Loucy (cell line): ENCODE results near the gene RIPOR3.

Experiments
- H2AFZ ChIP-seq: fragments of 200-600 bp; sonication (generic); 2 replicates; pipeline ENCODE4 v1.6.0; 2016; ENCODE audit warnings: antibody characterized with exemption, mild to moderate bottlenecking, low read length, moderate library complexity
- H3F3A ChIP-seq: fragments of 200-600 bp; 2 replicates; pipeline ENCODE4 v1.6.0; 2016; ENCODE audit warnings: antibody characterized with exemption, low read depth, mild to moderate bottlenecking
- H3K27me3 ChIP-seq: fragments of 200-600 bp; sonication (generic); 2 replicates; pipeline ENCODE4 v1.6.1; 2014; ENCODE audit warnings: low read length, mild to moderate bottlenecking; ENCODE audit not compliant: insufficient read depth, poor library complexity, severe bottlenecking
- H3K36me3 ChIP-seq: fragments of 200-600 bp; sonication (generic); 2 replicates; pipeline ENCODE4 v1.6.1; 2016; ENCODE audit warnings: low read length; ENCODE audit not compliant: insufficient read depth
- H3K4me1 ChIP-seq: fragments of 200-600 bp; sonication (generic); 2 replicates; pipeline ENCODE4 v1.5.1; 2014; ENCODE audit warnings: low read length, mild to moderate bottlenecking; ENCODE audit not compliant: insufficient read depth, poor library complexity, severe bottlenecking
- H3K4me2 ChIP-seq: fragments of 200-600 bp; sonication (generic); 2 replicates; pipeline ENCODE4 v1.6.0; 2014; ENCODE audit warnings: antibody characterized with exemption, low read length, low read depth, mild to moderate bottlenecking; ENCODE audit not compliant: poor library complexity, severe bottlenecking
- H3K4me3 ChIP-seq: fragments of 200-600 bp; sonication (generic); 2 replicates; pipeline ENCODE4 v1.5.1; 2014; ENCODE audit warnings: low read length, mild to moderate bottlenecking, mixed read lengths; ENCODE audit not compliant: poor library complexity, severe bottlenecking
- H3K79me2 ChIP-seq: fragments of 200-600 bp; sonication (generic); 2 replicates; pipeline ENCODE4 v1.6.1; 2014; ENCODE audit warnings: low read length; ENCODE audit not compliant: insufficient read depth
- H3K9ac ChIP-seq: fragments of 200-600 bp; sonication (generic); 2 replicates; pipeline ENCODE4 v1.6.0; 2014; ENCODE audit warnings: mild to moderate bottlenecking, low read depth, low read length, moderate library complexity; ENCODE audit not compliant: poor library complexity, severe bottlenecking
- H3K9me2 ChIP-seq: fragments of 200-600 bp; sonication (generic); replicated peaks from 2 replicates; pipeline ENCODE4 v1.6.1; 2016; ENCODE audit warnings: low read depth, low read length, mixed read lengths
- H3K9me3 ChIP-seq: fragments of 200-600 bp; sonication (generic); 2 replicates; pipeline ENCODE4 v1.6.1; 2014; ENCODE audit warnings: mild to moderate bottlenecking, antibody characterized with exemption, low read length, low read depth; ENCODE audit not compliant: insufficient read depth
- H4K20me1 ChIP-seq: fragments of 200-600 bp; sonication (generic); 2 replicates; pipeline ENCODE4 v1.6.0; 2014; ENCODE audit warnings: antibody characterized with exemption, low read length, mild to moderate bottlenecking; ENCODE audit not compliant: insufficient read depth, poor library complexity, severe bottlenecking
- EZH2phosphoT487 ChIP-seq: fragments of 200-600 bp; IDR thresholded peaks from 2 replicates; pipeline ENCODE4 v1.6.1; 2018; ENCODE audit warnings: antibody characterized with exemption, mild to moderate bottlenecking, moderate library complexity, borderline replicate concordance
- TF ChIP-seq, protein P1 (sequence below): fragments of 200-600 bp; sonication (generic); conservative IDR thresholded peaks from 2 replicates; pipeline ENCODE4 v1.5.1; 2014; ENCODE audit warnings: mild to moderate bottlenecking, antibody characterized with exemption, low read length

Gene RIPOR3

DNA sequence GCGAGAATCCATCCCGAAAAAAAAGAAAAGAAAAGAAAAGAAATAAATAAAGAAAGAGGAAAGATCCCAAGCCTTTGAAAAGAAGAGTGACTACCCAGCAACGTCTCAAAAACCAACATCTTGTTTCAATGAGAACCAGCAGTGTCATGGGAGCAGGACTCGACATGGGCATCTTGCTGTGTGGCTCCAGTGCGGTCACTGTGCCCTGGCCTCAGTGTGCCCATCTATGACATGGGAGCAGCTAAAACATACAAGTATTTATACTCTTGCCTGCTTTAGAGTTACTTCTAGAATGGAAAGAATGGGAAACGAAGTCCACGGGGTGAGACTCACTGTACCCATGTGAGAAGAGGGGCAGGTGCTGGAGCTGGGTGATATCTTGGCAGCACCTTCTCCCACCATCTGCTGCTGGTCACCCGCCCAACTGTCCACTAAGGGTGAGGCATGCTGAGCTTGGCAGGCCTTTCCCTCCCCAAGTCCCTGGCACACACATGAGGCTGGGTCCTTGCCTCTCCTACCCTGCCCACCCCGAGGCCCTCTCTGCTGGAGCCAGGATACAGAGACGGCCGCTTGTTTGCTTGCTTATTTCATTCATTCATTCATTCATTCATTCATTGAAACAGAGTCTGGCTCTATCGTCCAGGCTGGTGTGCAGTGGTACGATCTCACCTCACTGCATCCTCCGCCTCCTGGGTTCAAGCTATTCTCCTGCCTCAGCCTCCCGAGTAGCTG lies 77.7 kb downstream of the RIPOR3 start:
- Histone ChIP-seq H3K27me3 (no peaks in the 10 kb centered on the region), H3K79me2 (no peaks in the 10 kb centered on the region), H2AFZ (no peak overlapping the region), H4K20me1 (no peaks in the 10 kb centered on the region), H3K4me2 (no peak overlapping the region), H3K9me3 (no peaks in the 10 kb centered on the region), H3K4me3 (no peak overlapping the region), H3K36me3 (no peaks in the 10 kb centered on the region), H3K9ac (no peak overlapping the region), H3F3A (no peaks in the 10 kb centered on the region), H3K4me1 (no peaks in the 10 kb centered on the region), H3K9me2 (no peaks in the 10 kb centered on the region)
- TF ChIP-seq, protein P1, sequence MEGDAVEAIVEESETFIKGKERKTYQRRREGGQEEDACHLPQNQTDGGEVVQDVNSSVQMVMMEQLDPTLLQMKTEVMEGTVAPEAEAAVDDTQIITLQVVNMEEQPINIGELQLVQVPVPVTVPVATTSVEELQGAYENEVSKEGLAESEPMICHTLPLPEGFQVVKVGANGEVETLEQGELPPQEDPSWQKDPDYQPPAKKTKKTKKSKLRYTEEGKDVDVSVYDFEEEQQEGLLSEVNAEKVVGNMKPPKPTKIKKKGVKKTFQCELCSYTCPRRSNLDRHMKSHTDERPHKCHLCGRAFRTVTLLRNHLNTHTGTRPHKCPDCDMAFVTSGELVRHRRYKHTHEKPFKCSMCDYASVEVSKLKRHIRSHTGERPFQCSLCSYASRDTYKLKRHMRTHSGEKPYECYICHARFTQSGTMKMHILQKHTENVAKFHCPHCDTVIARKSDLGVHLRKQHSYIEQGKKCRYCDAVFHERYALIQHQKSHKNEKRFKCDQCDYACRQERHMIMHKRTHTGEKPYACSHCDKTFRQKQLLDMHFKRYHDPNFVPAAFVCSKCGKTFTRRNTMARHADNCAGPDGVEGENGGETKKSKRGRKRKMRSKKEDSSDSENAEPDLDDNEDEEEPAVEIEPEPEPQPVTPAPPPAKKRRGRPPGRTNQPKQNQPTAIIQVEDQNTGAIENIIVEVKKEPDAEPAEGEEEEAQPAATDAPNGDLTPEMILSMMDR, result no peak
- no peak for TF ChIP-seq EZH2phosphoT487

DNA sequence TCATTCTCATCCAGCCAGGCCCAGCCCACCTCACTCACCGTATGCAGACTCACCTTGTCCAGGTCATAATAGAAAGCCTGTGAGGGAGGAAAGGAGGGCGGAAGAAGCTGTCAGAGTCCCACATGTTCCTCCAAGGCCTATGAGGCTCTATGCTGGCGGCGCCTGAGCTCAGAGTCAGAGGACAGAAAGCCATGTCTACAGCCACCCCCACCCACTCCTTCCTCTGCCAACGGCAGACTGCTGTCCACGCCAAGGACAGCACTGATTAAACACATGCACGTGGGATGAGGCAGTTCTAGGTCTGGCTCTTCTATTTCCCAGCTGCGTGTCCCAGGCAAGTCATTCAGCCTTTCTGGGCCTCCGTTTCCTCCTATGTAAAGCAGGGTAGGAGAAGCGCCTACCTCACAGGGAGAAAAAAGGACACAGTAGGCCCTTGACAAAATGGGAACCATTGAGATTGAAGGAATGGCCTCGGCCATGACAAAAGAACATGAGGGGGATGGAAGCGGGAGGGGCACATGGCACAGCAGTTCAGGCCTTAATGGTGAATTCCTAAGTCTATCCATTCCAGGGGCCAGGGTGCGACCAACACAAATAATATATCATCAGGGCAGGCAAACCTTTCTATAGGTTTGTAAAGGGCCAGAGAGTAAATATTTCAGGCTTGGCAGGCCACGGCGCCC lies 80.1 kb downstream of the RIPOR3 start:
- Histone ChIP-seq H3F3A (no peaks in the 10 kb centered on the region), H3K9me3 (no peaks in the 10 kb centered on the region), H4K20me1 (no peaks in the 10 kb centered on the region), H3K9me2 (no peaks in the 10 kb centered on the region), H3K4me2 (no peak overlapping the region), H3K9ac (no peak overlapping the region), H2AFZ (no peak overlapping the region), H3K27me3 (no peaks in the 10 kb centered on the region), H3K4me3 (no peak overlapping the region), H3K79me2 (no peaks in the 10 kb centered on the region), H3K36me3 (no peaks in the 10 kb centered on the region), H3K4me1 (no peaks in the 10 kb centered on the region)
- TF ChIP-seq, protein P1, result no peak

DNA sequence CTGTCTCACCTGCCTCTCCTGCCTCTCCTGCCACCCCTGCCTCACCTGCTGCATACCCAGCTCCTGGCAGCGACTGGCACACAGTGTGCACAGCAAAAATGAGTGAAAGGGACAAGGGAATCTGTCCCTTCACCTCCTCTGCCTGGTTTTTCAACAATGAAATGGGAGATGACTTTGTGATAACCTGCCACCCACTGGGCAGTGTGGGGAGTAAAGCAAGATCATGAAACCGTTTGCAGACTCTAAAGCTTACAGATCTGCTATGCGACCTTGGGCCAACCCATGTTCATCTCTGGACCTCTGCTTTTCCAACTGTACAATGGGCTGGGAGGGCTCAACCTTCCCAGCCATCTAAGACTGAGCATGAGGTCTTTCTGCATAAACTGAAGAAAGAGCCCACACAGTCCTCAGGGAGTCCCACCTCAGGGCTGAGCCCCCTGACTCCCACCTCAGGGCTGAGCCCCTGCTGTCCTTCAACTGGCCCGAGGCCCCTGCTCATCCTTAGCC lies 81.1 kb downstream of the RIPOR3 start:
- H3K79me2 ChIP-seq, result no peaks in the 10 kb centered on the region
- H3F3A ChIP-seq, result no peaks in the 10 kb centered on the region
- H4K20me1 ChIP-seq, result no peaks in the 10 kb centered on the region
- no peak overlapping the region for H3K4me2 ChIP-seq
- H3K27me3 ChIP-seq, result no peaks in the 10 kb centered on the region
- no peaks in the 10 kb centered on the region for H3K4me1 ChIP-seq
- H3K4me3 ChIP-seq, result no peak overlapping the region
- no peak overlapping the region for H3K9ac ChIP-seq
- no peaks in the 10 kb centered on the region for H3K9me3 ChIP-seq
- no peak for TF ChIP-seq EZH2phosphoT487
- TF ChIP-seq, protein P1, result no peak; the same call in 1 of the 2 replicates
- H3K9me2 ChIP-seq, result no peaks in the 10 kb centered on the region
- no peaks in the 10 kb centered on the region for H3K36me3 ChIP-seq
- H2AFZ ChIP-seq, result no peak overlapping the region
